Left cardiac atrium (tissue), 4 donors: Measurements from ENCODE around the gene KATNBL1. TPM values are rescaled to one million over a fixed set of nuclear protein-coding genes. Genes with fewer than 3 reads are reported as not detected.
"Not testable (repeated sequence)": the region's sequence is repeated elsewhere in the genome, so short reads cannot be mapped to it uniquely, and the experiment has no call there.

ENCODE experiments used
- ATAC-seq, 2 donors: fragments of 200-7000 bp; cut with Tn5 transposase; one replicate each; pipeline ENCODE4 v1.9.1; 2020; ENCODE audit warnings: mild to moderate bottlenecking in 2 of 2, moderate library complexity in 2 of 2
- DNase-seq: peaks from one replicate; pipeline ENCODE4 v3.0.0-alpha.2; 2020
- intact Hi-C, 2 donors: fragments of 100-400 bp; cut with DNase I; formaldehyde crosslinking; loops; one replicate each; pipeline versions ENCODE4 v1.14.1 to v1.15.1; 2022 to 2023
- total RNA-seq, 2 donors: library from RNA; stranded (reverse); fragmentation: NEBNext Ultra II Directional; extraction: Animal tissue kit (Norgen Biotek cat#: 25700); gene quantifications; one replicate each; pipeline ENCODE4 v1.2.1, GENCODE V29; 2021
- donor health status: DM: no; HTN: yes; CAD: no.
- donor health status: DM: no; HTN: yes; CAD: no; lungs with severe emphysema.
- donor health status: DM: yes; HTN: yes; CAD: no.
- donor health status: Dilated cardiomyopathy.

Gene KATNBL1
- total RNA-seq, 2 donors from 2014 or later, result 18.9 to 24.8 TPM

DNA sequence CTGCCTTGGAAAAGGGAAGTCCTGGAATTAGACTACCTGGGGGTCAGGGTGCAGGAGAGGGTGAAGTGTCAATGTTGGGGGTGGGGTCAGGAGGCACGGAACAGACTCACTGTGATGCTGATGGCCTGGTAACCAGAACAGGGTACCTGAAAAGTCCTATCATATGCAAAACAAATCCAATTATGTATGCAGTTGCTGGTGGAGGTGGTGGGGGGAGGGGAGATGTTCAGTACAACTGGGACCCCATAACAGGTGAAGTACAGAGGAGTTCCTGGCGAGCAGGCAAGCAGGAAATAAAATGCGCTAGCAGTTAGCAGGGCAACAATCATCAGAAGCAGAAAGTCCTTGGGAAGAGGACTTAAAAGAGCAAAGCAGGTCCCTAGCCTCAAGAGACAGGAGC, 4.2 kb upstream of the KATNBL1 start:
- no peak for DNase-seq
- intact Hi-C loops, result loop anchor here (5.0 kb wide), 3 partner anchors 102 to 152 kb away; no protein-coding TSS in a partner anchor
- no peak for ATAC-seq

DNA sequence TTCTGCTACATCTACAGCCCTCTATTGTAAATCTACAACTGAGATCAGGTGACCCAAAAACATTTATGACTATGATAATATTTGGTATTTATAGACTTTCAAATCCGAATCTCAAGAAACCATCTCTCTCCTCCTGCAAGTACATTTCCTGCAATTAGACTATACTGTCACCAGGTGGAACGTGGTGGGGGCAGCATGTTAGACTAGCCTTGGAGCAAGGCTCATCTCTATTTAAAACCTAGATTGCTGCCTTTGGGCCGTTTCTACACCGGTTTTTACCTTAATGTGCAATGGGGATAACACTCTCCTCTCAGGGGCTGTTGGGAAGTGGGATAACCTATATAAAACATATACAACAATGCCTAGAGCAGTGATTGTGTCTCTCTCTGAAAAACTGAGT, 3.8 kb upstream of the KATNBL1 start:
- no peak for ATAC-seq
- intact Hi-C loops, result loop anchor here (5.0 kb wide), 3 partner anchors 101 to 151 kb away; no protein-coding TSS in a partner anchor
- no peak for DNase-seq

DNA sequence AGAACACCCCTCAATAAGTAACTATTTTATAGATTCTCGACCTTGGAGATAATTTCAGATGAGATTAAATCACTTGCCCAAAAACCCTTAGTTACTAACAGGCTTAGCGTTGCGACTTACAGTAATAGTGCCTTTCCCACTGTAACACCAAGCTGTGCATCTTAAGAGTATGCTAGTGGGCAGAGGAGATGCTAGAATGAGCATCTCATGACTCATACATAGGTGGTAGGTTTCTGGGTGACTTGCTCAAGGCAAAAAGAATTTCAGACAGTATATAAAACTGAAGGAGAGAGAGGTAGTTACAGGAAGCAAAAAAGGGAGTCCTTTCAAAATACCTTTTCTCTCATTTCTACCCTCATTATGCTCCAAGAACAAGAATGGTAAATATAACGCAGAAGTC, 3.9 kb downstream of the KATNBL1 start:
- intact Hi-C loops, result no loop called here
- no peak for ATAC-seq

DNA sequence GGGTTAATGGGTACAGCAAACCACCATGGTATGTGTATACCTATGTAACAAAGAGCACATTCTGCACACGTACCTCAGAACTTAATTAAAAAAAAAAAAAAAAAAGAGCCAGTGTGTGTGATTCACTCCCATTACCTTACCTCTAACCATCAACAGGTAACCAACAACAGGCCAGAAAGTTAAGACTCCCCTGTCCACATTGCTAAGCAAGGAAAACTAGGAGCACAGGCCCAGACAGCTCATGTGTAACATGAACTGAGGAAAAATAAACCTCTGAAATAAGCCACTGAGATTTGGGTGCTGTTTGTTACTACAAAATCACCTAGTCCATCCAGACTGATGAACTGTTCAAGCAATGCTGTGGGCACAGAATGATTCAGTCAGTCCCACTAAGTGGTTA, 6.0 kb downstream of the KATNBL1 start:
- no peak for DNase-seq
- intact Hi-C loops, result no loop called here
- no peak for ATAC-seq

More for the DNA sequence above, 3.9 kb downstream of the KATNBL1 start:
- no peak for DNase-seq

DNA sequence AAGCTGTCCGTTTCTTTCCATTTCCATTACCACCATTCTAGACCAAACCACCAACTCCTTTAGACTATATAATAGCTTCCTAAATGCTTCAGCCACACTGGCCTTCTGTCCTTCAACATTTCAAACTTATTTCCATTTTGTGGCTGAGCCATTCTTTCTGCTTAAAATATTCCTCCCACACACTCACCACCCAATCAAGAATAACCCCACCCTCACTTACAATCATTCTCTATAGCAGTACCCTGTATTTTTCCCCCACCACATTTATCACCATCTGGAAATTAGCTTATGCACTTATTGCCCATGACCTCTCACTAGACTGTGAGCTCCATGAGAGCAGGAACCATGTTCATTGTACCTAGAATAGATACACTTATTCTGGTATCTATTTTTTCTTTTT, 6.6 kb downstream of the KATNBL1 start:
- intact Hi-C loops, result no loop called here
- DNase-seq (no peak), ATAC-seq (no peak)

DNA sequence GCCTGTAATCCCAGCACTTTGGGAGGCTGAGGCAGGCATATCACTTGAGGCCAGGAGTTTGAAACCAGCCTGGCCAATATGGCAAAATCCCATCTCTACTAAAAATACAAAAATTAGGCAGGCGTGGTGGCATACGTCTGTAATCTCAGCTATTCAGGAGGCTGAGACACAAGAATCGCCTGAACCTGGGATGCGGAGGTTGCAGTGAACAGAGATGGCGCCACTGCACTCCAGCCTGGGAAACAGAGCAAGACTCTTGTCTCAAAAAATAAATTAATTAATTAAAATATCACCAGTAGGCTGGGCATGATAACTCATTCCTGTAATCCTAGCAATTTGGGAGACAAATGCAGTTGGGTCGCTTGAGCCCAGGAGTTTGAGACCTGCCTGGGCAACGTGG, 16.6 kb downstream of the KATNBL1 start:
- intact Hi-C loops, DNase-seq, ATAC-seq: not testable (repeated sequence)

DNA sequence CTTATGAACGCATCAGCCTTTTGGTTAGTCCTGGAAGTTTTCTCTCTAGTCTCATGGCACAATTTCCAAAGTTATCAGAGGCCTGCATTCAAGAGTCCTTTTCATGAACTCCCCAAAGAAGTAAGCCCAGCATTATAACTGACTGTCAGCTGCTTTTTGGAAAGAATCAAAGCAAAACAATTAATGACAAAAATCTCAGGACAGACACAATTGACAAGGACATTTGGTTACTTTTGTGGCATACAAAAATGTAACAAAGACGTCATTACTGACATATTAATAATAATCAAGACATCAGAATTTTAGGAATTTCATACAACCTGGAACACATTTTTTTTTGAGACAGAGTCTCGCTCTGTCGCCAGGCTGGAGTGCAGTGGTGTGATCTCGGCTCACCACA, 21.2 kb downstream of the KATNBL1 start:
- no peak for ATAC-seq
- no peak for DNase-seq
- intact Hi-C loops, result no loop called here

DNA sequence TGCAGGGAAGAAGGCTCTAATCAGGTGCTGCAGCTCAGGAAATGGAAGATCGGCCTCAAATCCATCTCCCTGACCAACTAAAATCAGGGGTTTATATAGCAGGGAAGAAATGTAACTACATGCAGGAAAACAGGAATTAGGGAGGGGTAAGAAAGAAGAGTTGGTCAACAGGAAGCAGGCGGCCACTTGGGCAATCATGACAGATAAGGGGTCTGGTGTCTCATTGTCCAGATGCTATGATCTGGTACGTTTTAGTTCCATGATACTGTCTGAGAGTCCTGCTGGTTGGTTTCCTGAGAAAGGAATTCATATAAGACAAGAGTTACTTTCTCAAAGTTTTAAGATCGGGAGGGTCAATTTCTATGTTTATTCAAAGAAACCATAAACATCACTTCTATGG, 24.2 kb downstream of the KATNBL1 start:
- intact Hi-C loops, result no loop called here
- ATAC-seq (no peak), DNase-seq (no peak)

DNA sequence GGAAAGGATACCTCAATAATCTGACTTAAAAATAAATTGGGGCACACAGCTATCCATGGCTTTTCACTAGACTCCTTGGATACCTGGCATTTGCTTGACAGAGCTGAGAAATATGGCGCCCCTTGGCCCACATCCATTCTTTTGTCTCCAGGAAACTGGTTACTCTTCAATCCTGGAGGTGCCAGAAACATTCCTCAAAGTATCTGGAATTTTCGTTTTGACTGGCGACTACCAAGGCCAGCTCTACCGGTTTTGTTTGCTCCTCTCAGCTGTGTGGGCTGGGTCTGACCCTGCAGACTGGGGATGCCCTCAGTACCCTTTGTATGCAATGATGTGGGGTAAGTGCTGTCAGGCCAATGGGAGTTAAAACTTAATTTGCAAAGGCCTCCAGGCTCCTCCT, 27.0 kb downstream of the KATNBL1 start:
- DNase-seq, result no peak
- ATAC-seq, result no peak
- intact Hi-C loops, result no loop called here

DNA sequence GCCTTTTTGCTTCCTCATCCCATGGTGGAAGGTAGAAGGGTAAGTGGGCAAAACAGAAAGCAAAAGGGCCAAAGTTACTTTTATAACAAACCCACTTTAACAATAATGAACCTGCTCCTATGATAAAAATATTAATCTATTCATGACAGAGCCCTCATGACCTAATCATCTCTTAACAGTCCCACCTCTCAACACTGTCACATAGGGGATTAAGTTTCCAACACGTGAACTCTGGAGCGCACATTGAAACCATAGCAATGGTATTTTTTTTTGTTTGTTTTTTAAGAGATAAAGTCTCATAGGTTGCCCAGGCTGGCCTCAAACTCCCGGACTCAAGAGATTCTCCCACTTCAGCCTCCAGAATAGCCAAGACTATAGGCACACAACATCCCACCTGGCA, 30.7 kb downstream of the KATNBL1 start:
- ATAC-seq (no peak), DNase-seq (no peak)
- intact Hi-C loops, result no loop called here

DNA sequence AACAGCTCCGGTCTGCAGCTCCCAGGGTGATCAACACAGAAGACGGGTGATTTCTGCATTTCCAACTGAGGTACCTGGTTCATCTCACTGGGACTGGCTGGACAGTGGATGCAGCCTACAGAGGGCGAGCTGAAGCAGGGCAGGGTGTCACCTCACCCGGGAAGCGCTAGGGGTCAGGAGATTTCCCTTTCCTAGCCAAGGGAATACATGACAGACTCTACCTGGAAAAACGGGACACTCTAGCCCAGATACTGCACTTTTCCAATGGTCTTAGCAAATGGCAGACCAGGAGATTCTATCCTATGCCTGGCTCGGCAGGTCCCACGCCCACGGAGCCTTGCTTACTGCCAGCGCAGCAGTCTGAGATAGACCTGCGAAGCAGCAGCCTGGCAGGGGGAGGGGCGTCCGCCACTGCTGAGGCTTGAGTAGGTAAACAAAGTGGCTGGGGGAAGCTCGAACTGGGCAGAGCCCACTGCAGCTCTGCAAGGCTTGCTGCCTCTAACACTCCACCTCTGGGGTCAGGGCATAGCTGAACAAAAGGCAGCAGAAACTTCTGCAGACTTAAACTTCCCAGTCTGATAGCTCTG, 43.8 kb downstream of the KATNBL1 start:
- DNase-seq, intact Hi-C loops, ATAC-seq: not testable (repeated sequence)

DNA sequence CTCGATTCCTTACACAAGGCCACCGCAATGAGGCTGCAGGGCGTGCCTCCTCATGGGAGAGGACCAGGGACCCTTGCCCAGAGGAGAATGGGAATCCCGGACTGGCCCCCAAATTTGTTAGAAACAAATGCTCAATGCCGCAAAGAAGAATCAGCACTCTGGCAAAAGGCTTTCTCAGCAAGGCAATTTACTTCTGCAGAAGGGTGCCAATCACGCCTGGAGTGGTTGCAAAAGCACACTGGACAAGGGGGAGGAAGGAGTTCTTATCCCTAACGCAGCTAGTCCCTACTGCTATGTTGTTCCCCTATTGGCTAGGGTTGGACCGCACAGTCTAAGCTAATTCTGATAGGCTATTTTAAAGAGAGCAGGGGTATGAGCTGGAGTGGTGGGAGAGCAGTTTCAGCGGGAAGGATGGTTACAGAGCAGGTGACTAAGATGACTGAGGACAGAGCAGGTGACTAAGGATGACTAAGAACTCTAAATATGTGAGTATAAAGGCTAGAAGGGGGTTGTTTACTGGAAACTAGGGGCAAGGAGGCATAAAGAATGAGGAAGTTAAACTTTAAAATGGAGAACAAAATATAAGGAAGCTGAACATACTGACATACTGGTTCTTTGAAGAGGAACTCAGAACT, 48.5 kb downstream of the KATNBL1 start:
- DNase-seq (no peak), ATAC-seq (no peak)
- intact Hi-C loops, result no loop called here

DNA sequence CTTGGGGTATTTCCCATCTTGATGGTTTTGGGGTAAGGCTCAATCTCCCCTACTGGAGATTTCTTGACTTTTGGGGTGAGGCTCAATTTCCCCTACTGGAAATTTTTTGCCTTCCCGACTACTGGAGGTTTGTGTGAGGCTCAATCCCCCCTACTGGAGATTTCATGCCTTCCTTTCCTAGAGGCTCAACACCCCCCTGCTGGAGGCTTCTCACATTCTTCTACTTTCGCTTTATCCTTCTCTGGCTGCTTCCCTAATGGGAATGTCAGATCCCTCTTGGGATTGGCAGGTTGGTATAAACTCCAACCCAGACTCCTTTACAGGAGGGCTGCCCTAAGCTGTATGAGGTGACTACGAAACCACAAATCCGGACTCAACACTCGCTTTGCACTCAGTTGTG, 49.2 kb downstream of the KATNBL1 start:
- intact Hi-C loops, result no loop called here
- ATAC-seq, result no peak
- DNase-seq, result no peak

DNA sequence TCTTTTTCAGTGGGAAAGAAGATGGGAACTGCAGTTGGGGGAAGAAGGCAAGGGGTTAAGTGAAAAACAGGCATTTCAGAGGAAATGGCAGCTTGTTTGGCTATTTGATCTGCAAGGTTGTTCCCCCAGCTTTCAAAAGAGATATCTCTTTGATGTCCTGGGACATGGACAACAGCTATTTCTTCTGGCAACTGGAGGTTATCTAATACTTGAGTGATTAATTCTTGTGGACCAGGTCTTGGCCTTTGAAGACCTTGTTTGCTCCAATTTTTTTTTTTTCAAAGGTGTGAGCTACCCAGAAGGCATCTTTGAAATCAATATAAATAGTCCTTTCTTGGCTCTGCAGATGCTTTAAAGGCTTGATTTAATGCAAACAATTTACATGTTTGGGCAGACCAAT, 51.5 kb downstream of the KATNBL1 start:
- intact Hi-C loops, result no loop called here
- DNase-seq (no peak), ATAC-seq (no peak)

DNA sequence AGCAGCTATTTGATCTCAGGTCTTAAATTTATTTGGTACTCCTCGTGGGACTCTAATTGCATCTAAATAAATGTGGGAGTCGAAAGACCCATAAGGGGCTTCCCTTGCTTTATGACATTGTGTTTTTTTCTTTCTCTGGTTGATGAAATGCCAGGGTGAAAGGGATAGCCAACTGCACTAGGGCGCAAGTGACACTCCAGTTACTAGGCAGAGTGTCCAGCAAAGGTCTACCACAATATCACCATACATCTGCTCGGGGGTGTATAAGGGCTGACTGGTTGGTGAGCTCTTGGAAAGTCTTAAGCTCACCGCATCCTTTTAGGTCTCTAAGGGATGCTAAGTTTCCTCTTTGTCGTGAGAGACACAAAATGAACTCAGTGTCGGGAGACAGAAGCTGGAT, 54.0 kb downstream of the KATNBL1 start:
- intact Hi-C loops, result no loop called here
- no peak for DNase-seq

DNA sequence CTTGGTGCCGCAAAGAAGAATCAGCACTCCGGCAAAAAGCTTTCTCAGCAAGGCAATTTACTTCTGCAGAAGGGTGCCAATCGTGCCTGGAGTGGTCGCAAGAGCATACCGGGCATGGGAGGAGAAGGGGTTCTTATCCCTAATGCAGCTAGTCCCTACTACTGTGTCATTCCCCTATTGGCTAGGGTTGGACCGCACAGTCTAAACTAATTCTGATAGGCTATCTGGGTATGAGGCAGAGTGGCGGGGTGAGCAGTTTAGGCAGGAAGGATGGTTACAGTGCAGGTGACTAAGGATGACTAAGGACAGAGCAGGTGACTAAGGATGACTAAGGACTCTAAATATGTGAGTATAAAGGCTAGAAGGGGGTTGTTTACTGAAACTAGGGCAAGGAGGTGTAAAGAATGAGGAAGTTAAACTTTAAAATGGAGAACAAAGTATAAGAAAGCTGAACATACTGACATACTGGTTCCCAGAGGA, 55.1 kb downstream of the KATNBL1 start:
- intact Hi-C loops, result no loop called here
- no peak for ATAC-seq

More for the DNA sequence above, 54.0 kb downstream of the KATNBL1 start:
- no peak for ATAC-seq

DNA sequence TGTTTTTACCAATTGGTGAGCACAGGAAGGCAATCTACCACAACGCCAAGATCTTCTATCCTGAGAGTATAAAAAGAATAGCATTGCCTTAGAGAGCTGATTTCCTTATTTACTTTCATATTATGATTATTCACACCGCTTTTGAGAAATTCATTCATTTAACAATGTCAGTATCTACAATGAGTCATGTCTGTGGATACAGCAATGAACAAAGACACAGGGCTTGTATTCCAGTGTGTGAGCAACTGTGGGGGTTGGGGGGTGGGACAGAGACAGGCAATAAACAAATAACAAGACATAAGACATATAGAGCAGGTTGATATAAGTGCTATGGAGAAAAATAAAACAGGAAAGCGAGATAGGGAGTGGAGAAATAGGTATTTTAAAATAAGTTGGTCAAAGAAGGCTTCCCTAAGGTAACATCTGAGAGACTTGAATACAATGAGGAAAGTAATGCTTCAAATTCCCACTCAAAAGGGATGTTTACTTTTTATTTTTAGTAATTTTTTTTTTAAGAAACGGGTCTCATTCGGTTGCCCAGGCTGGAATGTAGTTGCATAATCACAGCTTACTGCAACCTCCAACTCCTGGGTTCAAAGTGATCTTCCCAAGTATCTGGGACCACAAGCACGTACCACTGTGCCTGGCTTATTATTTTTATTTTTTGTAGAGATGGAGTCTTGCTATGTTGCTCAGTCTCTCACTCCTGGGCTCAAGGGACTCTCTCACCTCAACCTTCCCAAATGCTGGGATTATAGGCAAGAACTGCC, 62.3 kb downstream of the KATNBL1 start:
- ATAC-seq (no peak), DNase-seq (no peak)
- intact Hi-C loops, result no loop called here

More for the DNA sequence above, 55.1 kb downstream of the KATNBL1 start:
- no peak for DNase-seq

DNA sequence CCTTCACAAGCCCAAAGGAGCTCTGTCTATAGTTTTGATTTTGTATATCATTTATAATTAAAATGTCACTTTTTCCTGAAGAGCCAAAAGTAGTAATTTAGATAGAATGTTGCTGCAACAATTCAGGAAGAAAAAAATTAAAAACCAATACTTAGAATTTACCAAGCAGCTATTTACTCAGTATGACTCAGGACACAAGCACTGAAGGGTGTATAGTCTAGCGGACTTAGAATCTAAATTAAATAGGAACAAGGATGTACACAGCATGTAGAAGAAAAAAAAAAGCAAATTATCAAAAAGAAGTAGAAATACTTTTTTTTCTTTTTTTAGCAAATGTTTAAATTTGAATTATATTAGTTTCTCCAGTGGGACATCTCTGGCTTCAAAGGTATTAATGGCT, 76.4 kb downstream of the KATNBL1 start:
- intact Hi-C loops, result no loop called here
- ATAC-seq (no peak), DNase-seq (no peak)

DNA sequence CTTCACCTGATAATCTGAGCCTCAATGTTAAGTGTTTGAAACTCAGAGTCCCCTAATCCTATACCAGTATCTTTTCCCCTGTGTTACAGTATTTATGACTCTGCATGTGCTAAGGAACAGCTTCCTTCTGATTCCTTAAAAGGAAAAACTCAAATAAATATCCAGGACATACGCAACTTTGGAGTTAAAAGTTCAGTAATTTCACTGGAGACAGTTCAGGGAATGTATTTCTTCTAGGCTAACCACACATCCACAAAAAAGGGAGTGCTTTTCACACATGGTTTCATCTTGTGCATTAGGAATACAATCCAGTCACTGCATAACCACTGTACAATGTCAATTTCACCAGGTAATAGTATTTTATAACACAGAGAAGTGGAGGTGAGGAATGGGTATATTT, 77.0 kb downstream of the KATNBL1 start:
- no peak for ATAC-seq
- DNase-seq, result no peak
- intact Hi-C loops, result no loop called here

DNA sequence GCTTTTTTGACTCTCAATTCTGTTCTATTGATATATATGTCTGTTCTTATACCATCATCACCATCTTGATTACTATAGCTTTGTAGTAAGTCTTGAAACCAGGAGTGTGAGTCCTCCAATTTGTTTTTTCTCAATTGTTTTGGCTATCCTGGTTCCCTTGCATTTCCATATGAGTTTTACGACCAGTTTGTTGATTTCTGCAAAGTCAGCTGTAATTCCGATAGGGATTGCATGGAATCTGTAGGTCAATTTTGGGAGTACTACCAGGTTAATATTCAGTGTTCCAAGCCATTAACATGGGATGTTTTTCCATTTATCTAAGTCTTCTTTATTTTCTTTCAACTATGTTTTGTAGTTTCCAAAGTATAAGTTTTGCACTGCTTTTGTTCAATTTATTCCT, 81.0 kb downstream of the KATNBL1 start:
- DNase-seq (no peak), ATAC-seq (no peak)
- intact Hi-C loops, result no loop called here
